IMR-90 (cell line): Measurements from ENCODE around the gene ABO. TPM values are rescaled to one million over a fixed set of nuclear protein-coding genes. Genes with fewer than 3 reads are reported as not detected.

ENCODE experiments used
- ATAC-seq: fragments of 200-7000 bp; cut with Tn5 transposase; 2 replicates; pipeline ENCODE4 v1.9.1; 2020; ENCODE audit warnings: low read depth, mild to moderate bottlenecking, moderate library complexity
- BruUV-seq: library from RNA; stranded (reverse); fragments of 400-500 nt; replicated peaks from 2 replicates; lab custom pipeline; 2021; lab: Mats Ljungman, UMichigan
- CTCF ChIA-PET: fragments of 300-600 bp; formaldehyde crosslinking; extraction: SDS; loops from one replicate; lab custom pipeline; 2021; ENCODE audit warnings: antibody characterized with exemption; lab: Yijun Ruan, JAX
- POLR2A ChIA-PET: fragments of 300-600 bp; sonication (Branson Sonifier 250); formaldehyde crosslinking; loops from one replicate; lab custom pipeline; 2022; ENCODE audit warnings: antibody characterized with exemption; ENCODE audit not compliant: unreplicated experiment; lab: Charles Lee
- DNase-seq: peaks from one replicate; pipeline ENCODE4 v3.0.0; 2013
- H2AFZ ChIP-seq: replicated peaks from 2 replicates; pipeline ENCODE3; 2013; ENCODE audit warnings: low read length, mild to moderate bottlenecking; ENCODE audit not compliant: poor library complexity
- H2AK5ac ChIP-seq: 2 replicates; pipeline ENCODE4 v1.6.1; 2013; ENCODE audit warnings: low read depth, low read length, inconsistent platforms
- H2AK9ac ChIP-seq: replicated peaks from 2 replicates; pipeline ENCODE3; 2013; ENCODE audit warnings: mild to moderate bottlenecking, low read depth, low read length, moderate library complexity; ENCODE audit not compliant: poor library complexity
- H2BK120ac ChIP-seq: 2 replicates; pipeline ENCODE4 v1.6.1; 2013; ENCODE audit warnings: low read depth, low read length, inconsistent platforms
- H2BK15ac ChIP-seq: 3 replicates; pipeline ENCODE4 v1.6.1; 2013; ENCODE audit warnings: low read depth, low read length, inconsistent platforms
- H2BK20ac ChIP-seq: 2 replicates; pipeline ENCODE4 v1.6.1; 2013; ENCODE audit warnings: low read depth, mild to moderate bottlenecking, inconsistent platforms, low read length, moderate library complexity
- H2BK5ac ChIP-seq: 2 replicates; pipeline ENCODE4 v1.6.1; 2013; ENCODE audit warnings: mild to moderate bottlenecking, low read depth, low read length, inconsistent platforms; ENCODE audit not compliant: poor library complexity, severe bottlenecking
- H3K14ac ChIP-seq: replicated peaks from 2 replicates; pipeline ENCODE4 v1.6.1; 2013; ENCODE audit warnings: low read depth, low read length, inconsistent platforms
- H3K18ac ChIP-seq: 2 replicates; pipeline ENCODE4 v1.6.1; 2013; ENCODE audit warnings: low read depth, low read length, control low read depth
- H3K23ac ChIP-seq: 2 replicates; pipeline ENCODE4 v1.6.1; 2013; ENCODE audit warnings: low read depth, low read length, inconsistent platforms
- H3K27ac ChIP-seq: 2 replicates; pipeline ENCODE4 v1.5.1; 2013; ENCODE audit warnings: mild to moderate bottlenecking, control low read depth, low read length; ENCODE audit not compliant: insufficient read depth
- H3K27me3 ChIP-seq: 2 replicates; pipeline ENCODE4 v1.6.1; 2013; ENCODE audit warnings: low read length; ENCODE audit not compliant: control insufficient read depth, insufficient read depth
- H3K36me3 ChIP-seq: 2 replicates; pipeline ENCODE4 v1.6.1; 2013; ENCODE audit warnings: low read length, mixed read lengths; ENCODE audit not compliant: control insufficient read depth, insufficient read depth
- H3K4ac ChIP-seq: 2 replicates; pipeline ENCODE4 v1.6.1; 2013; ENCODE audit warnings: low read depth, low read length, inconsistent platforms
- H3K4me1 ChIP-seq: 2 replicates; pipeline ENCODE4 v1.6.1; 2013; ENCODE audit warnings: low read length, mixed read lengths; ENCODE audit not compliant: control insufficient read depth, insufficient read depth
- H3K4me2 ChIP-seq: 2 replicates; pipeline ENCODE4 v1.6.1; 2013; ENCODE audit warnings: low read depth, mild to moderate bottlenecking, control low read depth, low read length, moderate library complexity
- H3K4me3 ChIP-seq: 2 replicates; pipeline ENCODE4 v1.5.1; 2013; ENCODE audit warnings: low read depth, mild to moderate bottlenecking, control low read depth, low read length, moderate library complexity; ENCODE audit not compliant: insufficient read depth
- H3K56ac ChIP-seq: 2 replicates; pipeline ENCODE4 v1.6.1; 2013; ENCODE audit warnings: low read length, inconsistent platforms; ENCODE audit not compliant: insufficient read depth; ENCODE audit errors: extremely low read depth
- H3K79me1 ChIP-seq, 2 experiments: 2 replicates each; pipeline ENCODE4 v1.6.1; 2013; ENCODE audit warnings: low read length in 2 of 2, inconsistent platforms in 1 of 2, low read depth in 1 of 2
- H3K9ac ChIP-seq: 2 replicates; pipeline ENCODE4 v1.6.1; 2013; ENCODE audit warnings: low read depth, low read length, control low read depth
- H3K9me1 ChIP-seq: 2 replicates; pipeline ENCODE4 v1.6.1; 2013; ENCODE audit warnings: low read length, inconsistent platforms; ENCODE audit not compliant: insufficient read depth
- H3K9me3 ChIP-seq: 2 replicates; pipeline ENCODE4 v1.6.1; 2013; ENCODE audit warnings: low read length; ENCODE audit not compliant: control insufficient read depth, insufficient read depth
- H4K20me1 ChIP-seq: 2 replicates; pipeline ENCODE4 v1.6.1; 2013; ENCODE audit warnings: low read length, inconsistent platforms; ENCODE audit not compliant: insufficient read depth
- H4K5ac ChIP-seq: 2 replicates; pipeline ENCODE4 v1.6.1; 2013; ENCODE audit warnings: mild to moderate bottlenecking, low read depth, low read length, control low read depth
- H4K8ac ChIP-seq, 2 experiments: 2 replicates each; pipeline ENCODE4 v1.6.1; 2013; ENCODE audit warnings: low read depth in 2 of 2, low read length in 2 of 2, control low read depth in 1 of 2, inconsistent platforms in 1 of 2
- H4K91ac ChIP-seq: 2 replicates; pipeline ENCODE4 v1.6.1; 2013; ENCODE audit warnings: low read depth, low read length, inconsistent platforms; ENCODE audit not compliant: insufficient read depth
- ELK1 ChIP-seq: fragments of 150-350 bp; IDR thresholded peaks from 2 replicates; pipeline ENCODE4 v1.6.1; 2016; ENCODE audit warnings: low read depth, mild to moderate bottlenecking, low read length, moderate library complexity, borderline replicate concordance
- FOS ChIP-seq: fragments of 150-350 bp; IDR thresholded peaks from 2 replicates; pipeline ENCODE4 v1.6.1; 2016; ENCODE audit warnings: low read depth, low read length
- POLR2A ChIP-seq: IDR thresholded peaks from 2 replicates; pipeline ENCODE4 v1.6.1; 2012; ENCODE audit warnings: mild to moderate bottlenecking, low read depth, low read length
- RAD21 ChIP-seq: IDR thresholded peaks from 2 replicates; pipeline ENCODE4 v1.6.1; 2012; ENCODE audit warnings: low read length, improper control_type of control experiment
- USF2 ChIP-seq: fragments of 150-350 bp; IDR thresholded peaks from 2 replicates; pipeline ENCODE4 v1.6.1; 2017; ENCODE audit warnings: mild to moderate bottlenecking, antibody characterized with exemption, low read length, low read depth
- WGBS, 2 experiments: methylation state at CpG; one replicate each; pipeline versions ENCODE4 v1.1.5 to v1.1.7; 2013; ENCODE audit warnings: missing lambda C conversion rate in 2 of 2; ENCODE audit not compliant: insufficient read length in 1 of 2; ENCODE audit errors: extremely low coverage in 2 of 2; 5-methylcytosine and 5-hydroxymethylcytosine counted together
- dilution Hi-C: fragments of 300-500 bp; cut with HindIII; formaldehyde crosslinking; loops from one replicate; pipeline ENCODE4 v1.14.3; 2018; ENCODE audit warnings: low sequenced_read_pairs; ENCODE audit not compliant: unreplicated experiment
- in situ Hi-C: fragments of 300-500 bp; cut with MboI; formaldehyde crosslinking; loops from 3 replicates; pipeline ENCODE4 v1.14.3; 2019; ENCODE audit warnings: low sequenced_read_pairs, inconsistent platforms, mixed read lengths
- intact Hi-C: fragments of 100-400 bp; cut with micrococcal nuclease; formaldehyde crosslinking; loops from 2 replicates; pipeline ENCODE4 v1.10.0; 2022
- polyA plus RNA-seq, 3 experiments: library from polyadenylated mRNA; depleted of rRNA; stranded (reverse); fragments of >200 nt; gene quantifications; 2 replicates each; pipeline ENCODE4 v1.2.3, GENCODE V29; 2012; ENCODE audit warnings: low replicate concordance in 1 of 3
- total RNA-seq: library from RNA; depleted of rRNA; stranded (reverse); fragments of >200 nt; gene quantifications from 2 replicates; pipeline ENCODE4 v1.2.3, GENCODE V29; 2012

ABO gene
- total and polyA plus RNA-seq, 2 of the 4 experiments (the other 2 are of a cell fraction), result not detected

GRCh38 chr9:133207540-133208170 is 67.3 kb downstream of the ABO start:
- no peaks in the 10 kb centered on the region for H4K20me1 ChIP-seq
- H3K4ac ChIP-seq, result no peak overlapping the region
- no peak overlapping the region for H2BK20ac ChIP-seq
- no TSS peak for BruUV-seq
- dilution Hi-C loops (no loop called here), in situ Hi-C loops (no loop called here), intact Hi-C loops (no loop called here)
- no peak overlapping the region for H2AFZ ChIP-seq
- DNase-seq (no peak), ATAC-seq (no peak)
- H3K23ac ChIP-seq, result no peak overlapping the region
- H2BK5ac ChIP-seq, result no peak overlapping the region
- no peak overlapping the region for H3K27ac ChIP-seq
- H2BK120ac ChIP-seq, result no peak overlapping the region
- no peak overlapping the region for H4K5ac ChIP-seq
- H3K9me1 ChIP-seq, result no peaks in the 10 kb centered on the region
- no peak overlapping the region for H3K56ac ChIP-seq
- no peak overlapping the region for H3K4me3 ChIP-seq
- H4K91ac ChIP-seq, result no peak overlapping the region
- no peaks in the 10 kb centered on the region for H3K36me3 ChIP-seq
- no peak overlapping the region for H3K18ac ChIP-seq
- no peaks in the 10 kb centered on the region for H3K79me1 ChIP-seq
- no peak overlapping the region for H3K14ac ChIP-seq
- POLR2A ChIA-PET, result no interaction called here
- no peak overlapping the region for H3K4me2 ChIP-seq
- CTCF ChIA-PET, result no interaction called here
- TF ChIP-seq RAD21 (no peak), POLR2A (no peak), FOS (no peak), USF2 (no peak), ELK1 (no peak)
- no peak overlapping the region for H3K9ac ChIP-seq
- H2AK9ac ChIP-seq, result no peak overlapping the region
- no peaks in the 10 kb centered on the region; the same call in 1 of the 2 replicates for H3K9me3 ChIP-seq
- no peak overlapping the region for H2AK5ac ChIP-seq
- no peak overlapping the region for H2BK15ac ChIP-seq
- 43% methylated on average over 9 of the region's 16 CpGs; no CpG with 5 or more reads in 1 of the 2 experiments for WGBS, 2 experiments
- H3K27me3 ChIP-seq, result peaks cover 31% of the 10 kb centered on the region
- H4K8ac ChIP-seq, result no peak overlapping the region
- H3K4me1 ChIP-seq, result no peaks in the 10 kb centered on the region
